A673 (cell line): Measurements from ENCODE around the gene GLS2. TPM values are rescaled to one million over a fixed set of nuclear protein-coding genes. Genes with fewer than 3 reads are reported as not detected.
"Not testable (repeated sequence)": the region's sequence is repeated elsewhere in the genome, so short reads cannot be mapped to it uniquely, and the experiment has no call there.

Source experiments
- BruUV-seq: library from RNA; stranded (reverse); fragments of 400-500 nt; replicated peaks from 2 replicates; lab custom pipeline; 2021; lab: Mats Ljungman, UMichigan
- CTCF ChIA-PET: fragments of 300-600 bp; sonication (Branson Sonifier 250); formaldehyde crosslinking; loops from one replicate; lab custom pipeline; 2022; ENCODE audit warnings: antibody characterized with exemption; lab: Charles Lee
- POLR2A ChIA-PET: fragments of 300-600 bp; sonication (Branson Sonifier 250); formaldehyde crosslinking; loops from one replicate; lab custom pipeline; 2022; ENCODE audit warnings: antibody characterized with exemption; ENCODE audit not compliant: low non-redundant PET; lab: Charles Lee
- DNase-seq: peaks from one replicate; pipeline ENCODE4 v3.0.0-alpha.2; 2015; ENCODE audit warnings: low spot score
- H3K27ac ChIP-seq: fragments of 200-600 bp; sonication (generic); 2 replicates; pipeline ENCODE4 v1.5.1; 2016; ENCODE audit warnings: mixed run types, low read depth, mild to moderate bottlenecking, mixed read lengths, antibody characterized with exemption, low read length; ENCODE audit not compliant: poor library complexity, severe bottlenecking
- H3K27me3 ChIP-seq: fragments of 200-600 bp; sonication (generic); replicated peaks from 2 replicates; pipeline ENCODE4 v1.6.1; 2017; ENCODE audit warnings: mixed run types, low read depth, mild to moderate bottlenecking, mixed read lengths, antibody characterized with exemption, low read length; ENCODE audit not compliant: insufficient read depth, poor library complexity
- H3K36me3 ChIP-seq: fragments of 200-600 bp; sonication (generic); 2 replicates; pipeline ENCODE4 v1.6.1; 2016; ENCODE audit warnings: mixed run types, mild to moderate bottlenecking, mixed read lengths, antibody characterized with exemption, low read length; ENCODE audit not compliant: insufficient read depth, poor library complexity, severe bottlenecking
- H3K4me1 ChIP-seq: fragments of 200-600 bp; sonication (generic); 2 replicates; pipeline ENCODE4 v1.6.1; 2017; ENCODE audit warnings: mixed run types, mild to moderate bottlenecking, mixed read lengths, antibody characterized with exemption, low read length; ENCODE audit not compliant: insufficient read depth, poor library complexity, severe bottlenecking
- H3K4me3 ChIP-seq: fragments of 200-600 bp; sonication (generic); 2 replicates; pipeline ENCODE4 v1.5.1; 2016; ENCODE audit warnings: low read depth, mixed run types, mild to moderate bottlenecking, mixed read lengths, low read length; ENCODE audit not compliant: poor library complexity, severe bottlenecking
- H3K9me3 ChIP-seq: fragments of 200-600 bp; sonication (generic); 2 replicates; pipeline ENCODE4 v1.6.1; 2016; ENCODE audit warnings: mixed run types, low read depth, mild to moderate bottlenecking, mixed read lengths, antibody characterized with exemption, low read length; ENCODE audit not compliant: poor library complexity, severe bottlenecking
- CTCF ChIP-seq: fragments of 300-800, 200-600 bp; sonication (generic); conservative IDR thresholded peaks from 2 replicates; pipeline ENCODE4 v1.5.1; 2017; ENCODE audit warnings: low read depth, mild to moderate bottlenecking, antibody characterized with exemption, low read length, moderate library complexity, mixed read lengths
- EZH2 ChIP-seq: fragments of 200-600 bp; sonication (generic); IDR thresholded peaks from 2 replicates; pipeline ENCODE4 v1.6.1; 2017; ENCODE audit warnings: borderline replicate concordance, low read depth, mild to moderate bottlenecking, mixed read lengths, antibody characterized with exemption, low read length; ENCODE audit not compliant: poor library complexity, severe bottlenecking
- intact Hi-C: fragments of 100-400 bp; cut with micrococcal nuclease; formaldehyde crosslinking; loops from one replicate; pipeline ENCODE4 v1.10.0; 2022; ENCODE audit not compliant: unreplicated experiment
- total RNA-seq: library from RNA; stranded (reverse); gene quantifications from 2 replicates; pipeline ENCODE4 v1.2.3, GENCODE V29; 2021

GLS2 gene
- total RNA-seq, 1 experiment from 2014 or later, result not detected

DNA sequence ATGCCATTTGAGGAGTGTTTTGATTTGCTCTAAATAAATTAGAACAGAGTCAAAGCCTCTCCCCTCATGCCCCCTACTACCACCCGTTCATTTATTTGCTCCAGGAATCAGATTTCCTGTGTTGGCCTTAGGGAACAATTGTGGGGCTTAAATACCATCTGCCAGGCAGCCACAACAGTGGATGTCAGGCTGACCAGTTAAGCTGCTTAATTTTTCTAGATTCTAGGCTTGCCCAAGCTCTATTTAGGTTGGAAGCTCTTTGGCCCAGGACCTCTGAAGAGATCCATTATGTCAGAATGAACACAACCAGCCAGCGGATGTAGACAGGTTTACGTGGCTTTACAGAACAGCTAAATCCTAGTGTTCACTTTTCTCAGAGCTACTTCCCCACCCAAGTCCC, 37.7 kb downstream of the GLS2 start:
- peaks cover 8% of the 10 kb centered on the region for H3K4me1 ChIP-seq

GRCh38 chr12:56449622-56449984, 38.4 kb downstream of the GLS2 start:
- CTCF ChIA-PET, result interaction anchor here (0.9 kb wide), 1 partner anchor 15 kb away, joined by 4 read pairs; no protein-coding TSS in a partner anchor
- POLR2A ChIA-PET, result no interaction called here
- Histone ChIP-seq H3K27me3 (no peaks in the 10 kb centered on the region), H3K27ac (peak overlapping the region; percentile 95), H3K4me3 (peak overlapping the region; percentile 61), H3K4me1 (peaks cover 8% of the 10 kb centered on the region), H3K9me3 (no peaks in the 10 kb centered on the region), H3K36me3 (no peaks in the 10 kb centered on the region)
- intact Hi-C loops, result no loop called here
- DNase-seq, result no peak
- TF ChIP-seq CTCF (no peak), EZH2 (no peak)
- BruUV-seq, result TSS peak; percentile 98

More for the DNA sequence above, 37.7 kb downstream of the GLS2 start:
- Histone ChIP-seq H3K36me3 (no peaks in the 10 kb centered on the region), H3K4me3 (no peak overlapping the region), H3K9me3 (no peaks in the 10 kb centered on the region), H3K27me3 (no peaks in the 10 kb centered on the region), H3K27ac (no peak overlapping the region)
- intact Hi-C loops, result no loop called here
- TF ChIP-seq CTCF, result no peak
- TF ChIP-seq EZH2, result no peak
- DNase-seq, result no peak
- BruUV-seq, result no TSS peak
- ChIA-PET CTCF (interaction anchor here (0.6 kb wide), 1 partner anchor 54 kb away, joined by 4 read pairs; no protein-coding TSS in a partner anchor), POLR2A (interaction anchor here (0.6 kb wide), 1 partner anchor 27 kb away, joined by 15 read pairs; no protein-coding TSS in a partner anchor)

DNA sequence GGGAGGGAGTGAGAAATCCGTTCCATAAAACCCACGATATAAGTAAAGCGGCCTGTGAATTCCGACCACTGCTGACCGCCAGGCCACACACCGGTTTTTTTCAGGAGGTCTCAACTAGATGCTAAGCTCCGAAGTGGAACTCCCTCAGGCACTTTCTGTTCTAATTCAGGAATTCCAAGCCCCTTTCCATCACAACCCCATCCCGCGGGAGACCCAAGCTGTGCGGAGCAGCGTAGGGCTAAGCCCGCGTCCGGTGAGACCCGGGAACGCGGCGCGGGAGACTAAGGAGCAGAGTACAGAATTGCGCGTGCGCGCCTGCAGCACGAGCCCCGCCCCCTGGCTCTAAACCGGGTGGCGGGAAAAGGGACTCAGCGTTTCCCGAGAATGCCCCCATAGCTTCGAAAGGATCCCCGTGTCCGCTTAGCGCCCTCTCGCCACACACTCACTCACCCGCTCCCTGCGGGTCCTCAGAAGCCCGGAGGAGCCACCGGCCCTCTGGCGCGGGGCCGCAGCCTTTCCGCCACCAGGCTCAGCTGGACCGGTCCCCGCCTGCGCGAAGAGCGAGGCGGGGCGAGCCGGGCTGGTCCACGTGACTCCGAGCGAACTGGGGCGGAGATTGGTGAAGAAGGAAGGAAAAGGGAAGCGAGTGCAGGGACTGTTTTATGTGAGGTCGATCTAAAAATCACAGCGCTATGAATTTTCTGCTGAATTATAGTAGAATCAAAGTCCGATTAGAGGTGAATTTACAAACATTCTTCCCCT, 38.9 kb downstream of the GLS2 start, which contains the start of gene TIMELESS:
TSS of gene TIMELESS (minus strand) at position 567 of the 762 bp plus-strand sequence. CDS start 15,256 bp downstream, outside the sequence.
- peak within 1 kb of the TSS; percentile 95 for H3K27ac ChIP-seq
- peak; percentile 96 for DNase-seq
- H3K4me3 ChIP-seq, result peak within 1 kb of the TSS; percentile 61
- CTCF ChIA-PET, result interaction anchor here (0.9 kb wide), 1 partner anchor 15 kb away, joined by 4 read pairs; no protein-coding TSS in a partner anchor
- no peak for TF ChIP-seq CTCF
- TF ChIP-seq EZH2, result no peak
- intact Hi-C loops, result no loop called here
- H3K9me3 ChIP-seq, result no peaks in the 10 kb centered on the region
- POLR2A ChIA-PET, result interaction anchor here (0.6 kb wide), 1 partner anchor 108 kb away, joined by 4 read pairs; no protein-coding TSS in a partner anchor
- BruUV-seq, result TSS peak; percentile 79
- H3K36me3 ChIP-seq, result no peaks in the 10 kb centered on the region
- H3K27me3 ChIP-seq, result no peaks in the 10 kb centered on the region
- peaks cover 8% of the 10 kb centered on the region for H3K4me1 ChIP-seq

DNA sequence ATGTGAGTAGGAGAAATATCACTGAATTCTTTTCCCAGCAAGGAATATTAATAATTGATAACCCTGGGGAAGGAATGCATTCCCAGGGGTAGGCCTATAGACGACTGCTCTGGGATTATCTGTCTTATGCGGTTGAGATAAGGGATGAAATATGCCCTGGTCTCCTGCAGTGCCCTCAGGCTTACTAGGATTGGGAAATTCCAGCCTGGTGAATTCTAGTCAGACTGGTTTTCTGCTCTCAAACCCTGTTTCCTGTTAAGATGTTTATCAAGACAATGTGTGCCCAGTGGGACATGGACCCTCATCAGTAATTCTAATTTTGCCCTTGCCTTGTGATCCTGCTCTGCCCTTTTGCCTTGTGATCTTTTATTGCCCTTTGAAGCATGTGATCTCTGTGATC, 44.8 kb downstream of the GLS2 start:
- H3K36me3 ChIP-seq, CTCF ChIA-PET, H3K27ac ChIP-seq, DNase-seq, H3K27me3 ChIP-seq, H3K4me3 ChIP-seq, H3K9me3 ChIP-seq, H3K4me1 ChIP-seq, POLR2A ChIA-PET, BruUV-seq, intact Hi-C loops: not testable (repeated sequence)
